Naive thymus-derived CD4-positive, alpha-beta T cell (primary cell): ENCODE results near the gene RABGAP1. TPM values are rescaled to one million over a fixed set of nuclear protein-coding genes. Genes with fewer than 3 reads are reported as not detected.

Source experiments
- ATAC-seq: fragments of 150-1000 bp; cut with Tn5 transposase; 2 replicates; pipeline ENCODE4 v1.10.0; 2021; ENCODE audit warnings: mild to moderate bottlenecking, moderate library complexity
- CTCF ChIA-PET: fragments of 350-600 bp; sonication (Branson Sonifier 250); formaldehyde crosslinking; loops from one replicate; lab custom pipeline; 2021; ENCODE audit warnings: antibody characterized with exemption; lab: Charles Lee
- POLR2A ChIA-PET: fragments of 350-600 bp; sonication (Branson Sonifier 250); formaldehyde crosslinking; loops from one replicate; lab custom pipeline; 2021; ENCODE audit warnings: antibody characterized with exemption, inconsistent platforms; lab: Charles Lee
- DNase-seq, 9 donors: peaks; one replicate each; pipeline versions ENCODE4 v3.0.0 to v3.0.0-alpha.2; 2020 to 2022; ENCODE audit warnings: mixed read lengths in 1 of 9
- H3K27ac ChIP-seq: one replicate; pipeline ENCODE4 v1.7.0; 2013; ENCODE audit warnings: mild to moderate bottlenecking, low read depth, low read length, moderate library complexity
- H3K27me3 ChIP-seq, 2 donors: one replicate each; pipeline ENCODE4 v1.7.0; 2013; ENCODE audit warnings: low read length in 2 of 2, mild to moderate bottlenecking in 2 of 2, moderate library complexity in 2 of 2; ENCODE audit not compliant: control insufficient read depth in 2 of 2, insufficient read depth in 2 of 2
- H3K36me3 ChIP-seq, 3 experiments: 1 replicate in 2 of 3; 2 replicates in 1 of 3; pipeline ENCODE4 v1.7.0; 2013; ENCODE audit warnings: low read length in 3 of 3, mild to moderate bottlenecking in 3 of 3, moderate library complexity in 1 of 3; ENCODE audit not compliant: insufficient read depth in 3 of 3, control insufficient read depth in 2 of 3
- H3K4me1 ChIP-seq, 2 donors: one replicate each; pipeline ENCODE4 v1.7.0; 2013; ENCODE audit warnings: low read length in 2 of 2, mild to moderate bottlenecking in 2 of 2, moderate library complexity in 1 of 2; ENCODE audit not compliant: control insufficient read depth in 2 of 2, insufficient read depth in 2 of 2
- H3K4me3 ChIP-seq: 2 replicates; pipeline ENCODE4 v1.7.0; 2013; ENCODE audit warnings: mild to moderate bottlenecking, low read length
- H3K9me3 ChIP-seq, 3 experiments: 1 replicate in 2 of 3; 2 replicates in 1 of 3; pipeline ENCODE4 v1.7.0; 2013; ENCODE audit warnings: low read length in 3 of 3; ENCODE audit not compliant: control insufficient read depth in 2 of 3
- H3K27ac Mint-ChIP-seq, 9 donors: one replicate each; pipeline ENCODE4 v1.8.0; 2020 to 2022; ENCODE audit warnings: mixed read lengths in 9 of 9, mild to moderate bottlenecking in 8 of 9, moderate library complexity in 5 of 9, inconsistent platforms in 2 of 9
- H3K27me3 Mint-ChIP-seq, 5 donors: one replicate each; pipeline ENCODE4 v1.8.0; 2021 to 2022; ENCODE audit warnings: mixed read lengths in 5 of 5, mild to moderate bottlenecking in 1 of 5
- H3K36me3 Mint-ChIP-seq, 5 donors: one replicate each; pipeline ENCODE4 v1.8.0; 2020 to 2022; ENCODE audit warnings: mixed read lengths in 5 of 5, mild to moderate bottlenecking in 3 of 5, inconsistent platforms in 1 of 5
- H3K4me1 Mint-ChIP-seq, 7 donors: one replicate each; pipeline ENCODE4 v1.8.0; 2020 to 2022; ENCODE audit warnings: mixed read lengths in 7 of 7, mild to moderate bottlenecking in 3 of 7, inconsistent platforms in 1 of 7
- H3K4me3 Mint-ChIP-seq, 10 donors: one replicate each; pipeline ENCODE4 v1.8.0; 2020 to 2022; ENCODE audit warnings: mild to moderate bottlenecking in 10 of 10, mixed read lengths in 10 of 10, moderate library complexity in 6 of 10, inconsistent platforms in 2 of 10
- H3K9me3 Mint-ChIP-seq, 11 donors: one replicate each; pipeline ENCODE4 v1.8.0; 2020 to 2022; ENCODE audit warnings: mixed read lengths in 11 of 11, mild to moderate bottlenecking in 4 of 11, inconsistent platforms in 1 of 11, moderate library complexity in 1 of 11
- intact Hi-C, 2 donors: fragments of 100-400 bp; cut with micrococcal nuclease; formaldehyde crosslinking; loops; one replicate each; pipeline ENCODE4 v1.15.1; 2023
- polyA plus RNA-seq, 2 donors: library from polyadenylated mRNA; unstranded; fragments of 300-500 nt; fragmentation: Illumina TruSeq; gene quantifications; one replicate each; pipeline ENCODE4 v1.2.3, GENCODE V29; 2021
- total RNA-seq, 6 experiments: library from RNA in 5 of 6; stranded (reverse) in 5 of 6; gene quantifications; 1 replicate in 5 of 6; 2 replicates in 1 of 6; pipeline ENCODE4 v1.2.3 and lab custom pipeline; 2021 to 2026

Gene RABGAP1
- 10 to 100 TPM; 33.8 to 45.7 (median 45.0) TPM for total RNA-seq
- 10 to 100 TPM; 25.5 to 28.5 TPM for polyA plus RNA-seq
- 65.7 reads per million, percentile 77 among the genes with 10 or more reads in this experiment for total RNA-seq (lab: John Stamatoyannopoulos, UW)

GRCh38 chr9:122940749-122941581 lies at the start of gene RABGAP1:
Gene RABGAP1 (plus strand): TSS chr9:122941020. CDS start chr9:122957060, 16,040 bp downstream.
- H3K4me3 ChIP-seq: peak within 1 kb of the TSS; percentile 84
- intact Hi-C loops: loop anchor here (1.0 to 10.0 kb wide), 10 partner anchors 10 to 848 kb away; partner anchors contain the start of genes PDCL (in 2 of the 2), RC3H2 (in 2 of the 2), STRBP (in 2 of the 2) and ZBTB26 (in 2 of the 2)

GRCh38 chr9:122897969-122898368 lies 42.9 kb upstream of the RABGAP1 start:
- Histone ChIP-seq H3K4me1 (peaks cover 27 to 59% of the 10 kb centered on the region in 2 donors), H3K27me3 (no peaks in the 10 kb centered on the region), H3K4me3 (no peak overlapping the region), H3K9me3 (no peaks in the 10 kb centered on the region), H3K27ac (no peak overlapping the region), H3K36me3 (peaks cover 3 to 18% (median 5%) of the 10 kb centered on the region in 3 experiments)
- POLR2A ChIA-PET: interaction anchor here (0.6 to 0.8 kb wide), 4 partner anchors 15 to 209 kb away, joined by 3 to 4 read pairs (median 3); partner anchors contain the start of gene PDCL
- peak overlapping the region in 7 of 9 donors; percentile 7 to 72 (median 50) for H3K27ac Mint-ChIP-seq
- no peak for ATAC-seq
- H3K9me3 Mint-ChIP-seq: no peaks in the 10 kb centered on the region
- intact Hi-C loops: loop anchor here in 1 of 2 donors (1.0 kb wide), 1 partner anchor 7 kb away; the partner anchor contains the start of gene RC3H2
- peak overlapping the region in 5 of 10 donors; percentile 0 to 59 (median 4) for H3K4me3 Mint-ChIP-seq
- CTCF ChIA-PET: no interaction called here
- no peaks in the 10 kb centered on the region for H3K27me3 Mint-ChIP-seq
- no peak for DNase-seq
- H3K4me1 Mint-ChIP-seq: peaks cover 17 to 67% (median 46%) of the 10 kb centered on the region in 7 donors
- H3K36me3 Mint-ChIP-seq: peaks cover 0 to 20% (median 15%) of the 10 kb centered on the region in 5 donors

More at GRCh38 chr9:122940749-122941581, at the start of gene RABGAP1:
- peak; percentile 89 to 98 (median 94) for DNase-seq
- H3K27me3 Mint-ChIP-seq: no peaks in the 10 kb centered on the region
- POLR2A ChIA-PET: interaction anchor here (0.5 to 2.7 kb wide), 14 partner anchors 9 to 664 kb away, joined by 3 to 30 read pairs (median 4); partner anchors contain the start of genes PDCL, RC3H2, ZBTB26 and ZBTB6
- H3K36me3 ChIP-seq: peaks cover 0 to 13% (median 0%) of the 10 kb centered on the region in 3 experiments
- CTCF ChIA-PET: interaction anchor here (0.7 to 1.0 kb wide), 2 partner anchors 28 to 36 kb away, joined by 3 to 5 read pairs; partner anchors contain the start of genes RC3H2 and ZBTB6
- peaks cover 0 to 2% (median 0%) of the 10 kb centered on the region in 11 donors for H3K9me3 Mint-ChIP-seq
- H3K4me3 Mint-ChIP-seq: peak within 1 kb of the TSS; percentile 90 to 99 (median 96)
- ATAC-seq: peak; percentile 99
- peaks cover 18 to 47% (median 39%) of the 10 kb centered on the region in 7 donors for H3K4me1 Mint-ChIP-seq
- peak within 1 kb of the TSS; percentile 80 to 98 (median 94) for H3K27ac Mint-ChIP-seq
- H3K4me1 ChIP-seq: peaks cover 10 to 12% of the 10 kb centered on the region in 2 donors
- H3K27ac ChIP-seq: peak within 1 kb of the TSS; percentile 89
- no peaks in the 10 kb centered on the region for H3K27me3 ChIP-seq
- peaks cover 0 to 16% (median 5%) of the 10 kb centered on the region in 5 donors for H3K36me3 Mint-ChIP-seq
- H3K9me3 ChIP-seq: no peaks in the 10 kb centered on the region

GRCh38 chr9:122900791-122901190 lies 40.0 kb upstream of the RABGAP1 start:
- no peak overlapping the region for H3K27ac ChIP-seq
- ATAC-seq: no peak
- intact Hi-C loops: loop anchor here (5.0 to 10.0 kb wide), 5 partner anchors 364 to 806 kb away; partner anchors contain the start of genes TTLL11 (in 2 of the 2) and STRBP (in 1 of the 2)
- Mint-ChIP-seq H3K4me1 (peaks cover 22 to 76% (median 61%) of the 10 kb centered on the region in 7 donors), H3K27me3 (peaks cover 0 to 3% (median 0%) of the 10 kb centered on the region in 5 donors), H3K4me3 (peak overlapping the region in 8 of 10 donors; percentile 13 to 71 (median 61)), H3K36me3 (peaks cover 0 to 9% (median 7%) of the 10 kb centered on the region in 5 donors), H3K9me3 (peaks cover 0 to 2% (median 0%) of the 10 kb centered on the region in 11 donors), H3K27ac (peak overlapping the region in 5 of 9 donors; percentile 17 to 66 (median 62))
- POLR2A ChIA-PET: interaction anchor here (1.2 kb wide), 1 partner anchor 40 kb away, joined by 5 read pairs; the partner anchor contains the start of gene RABGAP1
- H3K36me3 ChIP-seq: peaks cover 0 to 8% (median 3%) of the 10 kb centered on the region in 3 experiments
- no peak for DNase-seq
- H3K4me1 ChIP-seq: peaks cover 27 to 56% of the 10 kb centered on the region in 2 donors
- CTCF ChIA-PET: no interaction called here
- no peaks in the 10 kb centered on the region for H3K9me3 ChIP-seq
- no peak overlapping the region for H3K4me3 ChIP-seq
- no peaks in the 10 kb centered on the region for H3K27me3 ChIP-seq

DNA sequence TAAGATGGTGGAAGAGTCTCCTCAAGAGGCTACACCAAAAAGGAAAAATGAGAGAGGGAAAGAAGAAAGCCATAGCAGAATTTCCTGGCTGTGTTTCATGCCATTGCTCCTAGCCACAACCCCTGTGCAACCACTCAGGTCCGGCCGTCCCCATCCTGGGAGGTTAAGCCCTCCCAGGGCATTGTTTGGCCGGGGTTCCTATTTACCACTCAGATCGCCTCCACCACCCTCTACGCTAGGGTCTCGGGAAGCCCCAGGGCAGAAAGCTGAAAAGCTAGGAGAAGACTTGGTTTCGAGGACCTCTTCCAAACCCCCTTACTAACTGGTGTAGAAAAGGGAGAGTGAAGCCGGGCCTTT lies 36.4 kb upstream of the RABGAP1 start:
- DNase-seq: peak in 4 of 9 donors; percentile 8 to 49 (median 20)
- H3K9me3 Mint-ChIP-seq: peaks cover 0 to 2% (median 0%) of the 10 kb centered on the region in 11 donors
- peak overlapping the region; percentile 88 to 96 (median 92) for H3K4me3 Mint-ChIP-seq
- CTCF ChIA-PET: interaction anchor here (1.0 kb wide), 2 partner anchors 11 to 27 kb away, joined by 3 read pairs; partner anchors contain the start of gene ZBTB26
- no peak for ATAC-seq
- Histone ChIP-seq H3K9me3 (no peaks in the 10 kb centered on the region), H3K27me3 (no peaks in the 10 kb centered on the region), H3K36me3 (peaks cover 0 to 15% (median under 1%) of the 10 kb centered on the region in 3 experiments), H3K4me3 (peak overlapping the region; percentile 74), H3K4me1 (peaks cover 17 to 27% of the 10 kb centered on the region in 2 donors), H3K27ac (peak overlapping the region; percentile 100)
- POLR2A ChIA-PET: interaction anchor here (0.7 to 4.4 kb wide), 12 partner anchors 8 to 202 kb away, joined by 3 to 46 read pairs (median 6); partner anchors contain the start of genes PDCL, RABGAP1, ZBTB26 and ZBTB6
- peaks cover 0 to 10% (median under 1%) of the 10 kb centered on the region in 5 donors for H3K36me3 Mint-ChIP-seq
- H3K4me1 Mint-ChIP-seq: peaks cover 9 to 50% (median 42%) of the 10 kb centered on the region in 7 donors
- intact Hi-C loops: loop anchor here (2.0 to 10.0 kb wide), 8 partner anchors 86 to 810 kb away; partner anchors contain the start of genes STRBP (in 2 of the 2), TTLL11 (in 2 of the 2), MRRF (in 1 of the 2) and RBM18 (in 1 of the 2)
- peak overlapping the region; percentile 78 to 97 (median 94) for H3K27ac Mint-ChIP-seq
- peaks cover 0 to 3% (median 0%) of the 10 kb centered on the region in 5 donors for H3K27me3 Mint-ChIP-seq

DNA sequence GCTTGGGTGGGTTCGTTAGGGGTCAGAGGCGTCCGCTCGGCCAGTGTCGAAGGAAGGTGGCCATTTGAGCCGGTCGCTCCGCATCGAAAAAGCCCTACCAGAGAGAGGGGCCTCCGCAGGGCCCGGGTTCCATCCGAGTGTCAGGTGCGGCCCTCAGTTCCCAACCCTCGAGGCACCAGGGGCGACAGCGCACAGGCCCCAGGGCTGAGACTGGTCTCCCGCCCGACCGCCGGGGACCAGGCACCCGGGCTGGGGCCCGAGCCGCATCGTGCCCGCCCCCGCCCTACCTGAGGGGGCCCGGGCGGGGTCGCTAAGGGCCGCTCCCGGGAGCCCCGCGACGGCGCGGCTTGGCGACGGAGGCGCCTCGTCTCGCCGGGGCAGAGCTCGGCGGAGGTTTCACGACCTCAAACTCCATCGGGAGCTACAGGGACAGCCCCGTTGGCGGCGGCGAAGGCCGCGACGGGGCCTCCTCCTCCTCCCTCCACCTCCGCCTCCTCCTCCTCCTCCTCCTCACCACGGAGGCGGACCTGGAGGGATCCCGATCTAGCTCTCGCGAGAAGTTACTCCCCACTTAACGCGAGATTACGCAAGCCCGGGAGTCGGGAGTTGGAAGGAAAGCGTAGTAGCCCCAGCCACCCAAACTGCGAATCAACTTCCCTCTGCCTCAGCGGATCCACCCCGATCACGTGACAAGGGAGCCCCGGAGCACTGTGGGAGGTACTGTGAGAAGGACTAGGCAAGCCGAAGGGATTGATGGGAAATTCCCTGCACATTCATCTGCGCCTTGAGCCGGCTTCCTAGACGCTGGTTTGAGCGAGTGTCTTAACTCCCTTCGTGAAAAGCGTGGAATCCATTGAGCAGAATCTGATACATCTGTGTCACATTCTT lies 35.8 kb upstream of the RABGAP1 start, which contains the start of gene RC3H2:
Gene RC3H2, minus strand, starts transcription at position 537 of the 888 bp plus-strand sequence. CDS start 7,850 bp downstream, outside the sequence.
- Histone ChIP-seq H3K4me1 (peaks cover 14 to 21% of the 10 kb centered on the region in 2 donors), H3K4me3 (peak within 1 kb of the TSS; percentile 74), H3K27me3 (no peaks in the 10 kb centered on the region), H3K36me3 (peaks cover 2 to 15% (median 6%) of the 10 kb centered on the region in 3 experiments), H3K9me3 (no peaks in the 10 kb centered on the region), H3K27ac (peak within 1 kb of the TSS; percentile 100)
- peak within 1 kb of the TSS; percentile 89 to 96 (median 93) for H3K4me3 Mint-ChIP-seq
- ATAC-seq: peak; percentile 94
- ChIA-PET CTCF (interaction anchor here (1.0 to 1.2 kb wide), 3 partner anchors 10 to 36 kb away, joined by 3 to 5 read pairs (median 3); partner anchors contain the start of genes RABGAP1 and ZBTB26), POLR2A (interaction anchor here (0.6 to 4.4 kb wide), 15 partner anchors 8 to 201 kb away, joined by 3 to 46 read pairs (median 5); partner anchors contain the start of genes PDCL, RABGAP1, ZBTB26 and ZBTB6)
- intact Hi-C loops: loop anchor here (1.0 to 10.0 kb wide), 16 partner anchors 8 to 1957 kb away; partner anchors contain the start of genes MRRF (in 2 of the 2), PDCL (in 2 of the 2), RBM18 (in 2 of the 2) and STRBP (in 2 of the 2)
- H3K4me1 Mint-ChIP-seq: peaks cover 11 to 47% (median 40%) of the 10 kb centered on the region in 7 donors
- peaks cover 0 to 3% (median 0%) of the 10 kb centered on the region in 5 donors for H3K27me3 Mint-ChIP-seq
- peak; percentile 80 to 99 (median 97) for DNase-seq
- peaks cover 0 to 2% (median 0%) of the 10 kb centered on the region in 11 donors for H3K9me3 Mint-ChIP-seq
- peaks cover 0 to 13% (median 4%) of the 10 kb centered on the region in 5 donors for H3K36me3 Mint-ChIP-seq
- peak within 1 kb of the TSS; percentile 93 to 98 (median 95) for H3K27ac Mint-ChIP-seq
